NOMO-1 treated with dmso at 0.1 percent for 144 hours (cell line): ENCODE data around the gene MAGED4.
"Not testable (repeated sequence)": the region's sequence is repeated elsewhere in the genome, so short reads cannot be mapped to it uniquely, and the experiment has no call there.

Experiments
- DNase-seq: peaks from one replicate; lab custom pipeline; 2025; ENCODE audit not compliant: unreplicated experiment; lab: John Stamatoyannopoulos, UW

MAGED4 gene

GRCh38 chrX:52184440-52185077 lies at the start of gene MAGED4:
Gene MAGED4, plus strand, starts transcription at chrX:52184888. Its CDS starts 1,035 bp downstream, at chrX:52185923.
- DNase-seq: not testable (repeated sequence)

DNA sequence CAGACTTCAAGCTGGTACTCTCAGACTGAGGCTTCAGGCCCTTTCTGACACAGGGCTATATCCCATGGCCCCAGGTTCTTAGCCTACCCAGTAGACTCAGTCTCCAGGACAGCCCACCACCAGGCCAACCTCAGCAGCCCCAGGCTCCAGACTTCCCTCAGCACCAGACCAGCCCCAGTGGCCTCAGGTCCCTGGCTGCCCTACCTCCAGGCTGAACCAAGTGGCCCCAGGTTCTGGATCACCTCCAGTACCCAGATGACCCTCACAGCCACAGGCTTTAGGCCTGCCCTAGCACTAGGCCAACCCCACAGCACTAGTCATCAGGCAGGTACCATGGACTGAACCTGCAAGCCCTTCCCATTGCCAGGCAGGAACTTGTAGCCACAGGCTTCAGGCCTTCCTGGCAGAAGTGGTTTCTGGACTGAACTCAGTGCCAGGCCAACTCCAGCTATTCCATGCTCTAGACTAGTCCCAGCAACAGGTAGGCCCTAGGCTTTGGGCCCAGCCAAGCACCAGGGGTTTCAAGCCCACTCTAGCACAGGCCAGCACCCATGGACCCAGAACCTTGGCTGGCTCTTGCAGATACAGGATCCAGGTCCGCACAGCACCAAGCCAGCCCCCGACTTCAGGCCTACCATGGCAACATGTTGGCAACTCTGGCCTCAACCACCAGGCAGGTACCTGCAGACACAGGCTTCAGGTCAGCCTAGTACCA lies 45.7 kb upstream of the MAGED4 start:
- DNase-seq: no peak

DNA sequence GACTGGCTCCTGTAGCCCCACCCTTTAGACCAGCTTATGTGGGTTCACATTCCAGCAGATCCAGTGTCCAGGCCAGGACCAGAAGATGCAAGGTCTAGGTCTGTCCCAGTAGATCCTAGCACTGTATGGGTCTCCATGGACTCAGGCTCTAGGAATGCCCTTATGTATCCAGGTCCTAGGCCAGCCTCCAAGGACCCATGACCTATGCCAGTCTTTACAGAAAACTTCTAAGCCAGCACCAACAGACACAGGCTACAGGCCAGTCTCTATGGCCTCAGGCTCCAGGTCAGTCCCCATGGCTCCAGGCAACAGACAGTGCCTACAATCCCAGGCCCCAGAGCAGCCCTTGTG lies 45.2 kb upstream of the MAGED4 start:
- DNase-seq: no peak

GRCh38 chrX:52140020-52140419 lies 44.7 kb upstream of the MAGED4 start:
- DNase-seq: no peak

GRCh38 chrX:52150667-52151066 lies 34.0 kb upstream of the MAGED4 start:
- DNase-seq: not testable (repeated sequence)

GRCh38 chrX:52160140-52160539 lies 24.5 kb upstream of the MAGED4 start:
- not testable (repeated sequence) for DNase-seq

- DNase-seq: no peak
Measured at GRCh38 chrX:52166840-52167239, 17.8 kb upstream of the MAGED4 start.

GRCh38 chrX:52171055-52171454 lies 13.6 kb upstream of the MAGED4 start:
- DNase-seq: not testable (repeated sequence)

GRCh38 chrX:52185078-52185453 lies 378 bp downstream of the MAGED4 start:
- DNase-seq: not testable (repeated sequence)

DNA sequence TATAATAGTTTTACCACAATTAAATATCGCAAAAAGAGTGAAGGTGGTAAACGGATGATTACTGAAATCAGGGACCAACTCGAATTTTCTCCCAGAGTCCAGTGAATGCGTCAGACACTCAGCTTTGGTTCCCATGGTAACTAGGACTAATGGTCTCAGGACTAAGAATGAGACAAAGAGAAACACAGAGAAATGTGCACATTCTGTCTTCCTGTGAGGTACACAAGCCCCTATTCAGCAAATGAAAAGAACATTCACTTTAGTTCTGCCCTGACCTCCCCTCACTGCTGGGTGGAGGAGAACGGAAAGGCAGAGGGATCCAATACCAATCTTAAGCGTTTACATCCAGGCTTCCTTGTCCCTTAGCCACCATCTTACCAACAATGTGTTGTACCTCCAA lies 26.7 kb downstream of the MAGED4 start:
- not testable (repeated sequence) for DNase-seq

DNA sequence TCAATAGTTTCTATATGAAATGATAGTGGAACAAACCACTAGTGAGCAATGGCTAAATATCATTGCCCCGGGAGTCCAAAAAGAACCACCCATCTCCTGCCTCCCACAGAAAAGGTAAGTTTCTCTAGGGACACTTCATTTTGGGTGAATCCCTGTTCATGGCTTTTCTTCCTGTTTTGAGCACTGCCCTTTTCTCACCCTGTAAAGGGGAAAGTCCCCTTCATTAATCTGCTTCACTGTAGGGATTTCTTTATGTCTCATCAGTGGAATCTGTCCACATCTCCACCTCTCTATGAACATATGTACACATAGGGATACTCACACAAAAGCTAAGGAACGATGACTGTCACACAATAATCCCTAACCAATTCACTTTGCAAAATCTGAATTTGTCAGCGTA lies 28.6 kb downstream of the MAGED4 start:
- no peak for DNase-seq

DNA sequence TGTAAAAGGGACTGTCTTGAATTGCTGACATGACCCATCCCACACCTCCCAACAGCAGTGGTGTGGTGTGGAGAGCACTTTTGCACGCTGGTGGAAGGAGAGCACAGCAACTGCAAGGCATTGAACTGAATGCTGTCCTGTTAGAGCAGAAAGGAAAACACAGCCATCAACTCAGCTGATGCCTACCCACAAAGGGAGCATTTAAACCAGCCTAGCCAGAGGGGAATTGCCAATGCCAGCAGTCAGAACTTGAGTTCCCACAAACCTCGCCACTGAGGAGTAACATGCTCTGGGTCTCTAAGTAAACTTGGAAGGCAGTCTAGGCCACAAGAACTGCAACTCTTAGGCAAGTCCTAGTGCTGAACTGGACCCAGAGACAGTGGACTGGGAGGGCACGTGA lies 31.9 kb downstream of the MAGED4 start:
- no peak for DNase-seq

GRCh38 chrX:52217494-52218160 lies 32.9 kb downstream of the MAGED4 start:
- no peak for DNase-seq

DNA sequence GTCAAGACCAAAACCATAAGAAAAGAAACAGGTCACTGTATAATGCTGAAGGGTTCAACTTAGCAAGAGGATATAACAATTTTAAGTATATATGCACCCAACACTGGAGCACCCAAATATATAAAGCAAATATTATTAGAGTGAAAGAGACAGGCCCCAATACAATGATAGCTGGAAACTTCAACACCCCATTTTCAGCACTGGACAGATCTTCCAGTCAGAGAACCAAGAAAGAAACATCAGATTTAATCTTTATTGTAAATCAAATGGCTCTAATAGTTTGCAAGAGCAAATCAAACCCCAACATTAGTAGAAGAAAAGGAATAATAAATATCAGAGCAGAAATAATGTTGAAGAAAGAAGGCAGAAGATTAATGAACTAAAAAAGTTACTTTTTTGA lies 36.2 kb downstream of the MAGED4 start:
- DNase-seq: no peak
